Endothelial cell of umbilical vein (primary cell): Measurements from ENCODE around the gene CEP85L. TPM values are rescaled to one million over a fixed set of nuclear protein-coding genes. Genes with fewer than 3 reads are reported as not detected.

Experiments used
- BruUV-seq: library from RNA; stranded (reverse); fragments of 400-500 nt; replicated peaks from 2 replicates; lab custom pipeline; 2021; lab: Mats Ljungman, UMichigan
- CTCF ChIA-PET: fragments of 300-600, 350-600 bp; sonication (Branson Sonifier 250); formaldehyde crosslinking; loops from one replicate; lab custom pipeline; 2021; ENCODE audit warnings: antibody characterized with exemption, inconsistent platforms; lab: Charles Lee
- POLR2A ChIA-PET: fragments of 300-600, 350-600 bp; sonication (Branson Sonifier 250); formaldehyde crosslinking; loops from one replicate; lab custom pipeline; 2021; ENCODE audit warnings: antibody characterized with exemption, inconsistent platforms; lab: Charles Lee
- DNase-seq: peaks from one replicate; pipeline ENCODE4 v3.0.0-alpha.2; 2011; ENCODE audit warnings: low read depth, low spot score
- FAIRE-seq: peaks from 2 replicates; lab custom pipeline; 2011; peaks lifted over from hg19 to GRCh38; lab: Jason Lieb, UNC
- H2AFZ ChIP-seq: 2 replicates; pipeline ENCODE4 v1.6.0; 2012; ENCODE audit warnings: low read depth, low read length, control low read depth, inconsistent platforms
- H3K27ac ChIP-seq: 2 replicates; pipeline ENCODE4 v1.5.1; 2011; ENCODE audit warnings: low read depth, mild to moderate bottlenecking, control low read depth, low read length, moderate library complexity; ENCODE audit not compliant: insufficient read depth
- H3K27me3 ChIP-seq, 2 experiments: 2 replicates each; pipeline versions ENCODE4 v1.6.0 to v1.6.1; 2011; ENCODE audit warnings: low read length in 2 of 2, mixed read lengths in 1 of 2; ENCODE audit not compliant: control insufficient read depth in 2 of 2, insufficient read depth in 2 of 2
- H3K36me3 ChIP-seq, 2 experiments: 2 replicates in 1 of 2; 3 replicates in 1 of 2; pipeline ENCODE4 v1.5.1; 2011; ENCODE audit warnings: low read length in 2 of 2, mild to moderate bottlenecking in 1 of 2, moderate library complexity in 1 of 2; ENCODE audit not compliant: control insufficient read depth in 2 of 2, insufficient read depth in 2 of 2; ENCODE audit errors: extremely low read depth in 1 of 2
- H3K4me1 ChIP-seq: 3 replicates; pipeline ENCODE4 v1.5.1; 2011; ENCODE audit warnings: mild to moderate bottlenecking, low read length; ENCODE audit not compliant: control insufficient read depth, insufficient read depth; ENCODE audit errors: extremely low read depth
- H3K4me2 ChIP-seq: 2 replicates; pipeline ENCODE4 v1.6.1; 2011; ENCODE audit warnings: low read length, control low read depth, mixed read lengths; ENCODE audit not compliant: insufficient read depth
- H3K4me3 ChIP-seq, 3 experiments: fragments of 200-600 bp in 1 of 3; sonication (generic), shearing (Covaris generic) in 1 of 3; replicated peaks in 1 of 3; 2 replicates each; pipeline ENCODE4 v1.5.1; 2011 to 2016; ENCODE audit warnings: control low read depth in 3 of 3, low read length in 3 of 3, mild to moderate bottlenecking in 2 of 3, inconsistent platforms in 1 of 3, low read depth in 1 of 3, moderate library complexity in 1 of 3; ENCODE audit not compliant: insufficient read depth in 1 of 3
- H3K79me2 ChIP-seq: 2 replicates; pipeline ENCODE4 v1.6.0; 2012; ENCODE audit warnings: low read length, inconsistent platforms; ENCODE audit not compliant: control insufficient read depth, insufficient read depth
- H3K9ac ChIP-seq: replicated peaks from 2 replicates; pipeline ENCODE3; 2011; ENCODE audit warnings: low read length, control low read depth; ENCODE audit not compliant: insufficient read depth; ENCODE audit errors: extremely low read depth
- H3K9me1 ChIP-seq: replicated peaks from 3 replicates; pipeline ENCODE4 v1.6.0; 2011; ENCODE audit warnings: mild to moderate bottlenecking, low read length; ENCODE audit not compliant: control insufficient read depth, insufficient read depth; ENCODE audit errors: extremely low read depth
- H3K9me3 ChIP-seq: replicated peaks from 2 replicates; pipeline ENCODE4 v1.5.1; 2012; ENCODE audit warnings: low read length, inconsistent platforms; ENCODE audit not compliant: control insufficient read depth, insufficient read depth
- H4K20me1 ChIP-seq: replicated peaks from 2 replicates; pipeline ENCODE3; 2011; ENCODE audit warnings: mild to moderate bottlenecking, low read length; ENCODE audit not compliant: control insufficient read depth, insufficient read depth; ENCODE audit errors: extremely low read depth
- FOS ChIP-seq: IDR thresholded peaks from 2 replicates; pipeline ENCODE4 v1.6.1; 2011; ENCODE audit warnings: mild to moderate bottlenecking, low read length, moderate library complexity, borderline replicate concordance; ENCODE audit not compliant: insufficient read depth
- JUN ChIP-seq: IDR thresholded peaks from 2 replicates; pipeline ENCODE4 v1.6.1; 2011; ENCODE audit warnings: borderline replicate concordance, low read depth; ENCODE audit not compliant: insufficient read length, insufficient read depth
- MYC ChIP-seq: IDR thresholded peaks from one replicate; pipeline ENCODE4 v1.6.1; 2011; ENCODE audit warnings: mild to moderate bottlenecking, low read depth, low read length
- POLR2A ChIP-seq: IDR thresholded peaks from 2 replicates; pipeline ENCODE4 v1.6.1; 2012; ENCODE audit warnings: low read depth, mild to moderate bottlenecking, control low read depth, low read length
- POLR2AphosphoS5 ChIP-seq: IDR thresholded peaks from 2 replicates; pipeline ENCODE4 v1.6.1; 2012; ENCODE audit warnings: low read depth, mild to moderate bottlenecking, control low read depth, low read length, moderate library complexity; ENCODE audit not compliant: insufficient read depth
- dilution Hi-C: fragments of 300-500 bp; cut with MboI; formaldehyde crosslinking; loops from one replicate; pipeline ENCODE4 v1.15.0; 2019; ENCODE audit warnings: low sequenced_read_pairs; ENCODE audit not compliant: extremely low pct_ligation_motif_present
- intact Hi-C: fragments of 100-400 bp; cut with micrococcal nuclease; formaldehyde crosslinking; loops from one replicate; pipeline ENCODE4 v1.10.0; 2022
- polyA plus RNA-seq, 4 experiments: library from polyadenylated mRNA; depleted of rRNA in 3 of 4; stranded (reverse) in 3 of 4; unstranded in 1 of 4; fragments of >200 nt; gene quantifications; 2 replicates each; pipeline versions ENCODE4 v1.2.1 to v1.2.3, GENCODE V29; 2011 to 2012; ENCODE audit warnings: missing spikeins in 1 of 4
- total RNA-seq: library from RNA; stranded (reverse); gene quantifications from 2 replicates; pipeline ENCODE4 v1.2.3, GENCODE V29; 2021
- TF ChIP-seq, protein P1 (sequence below), 2 donors: IDR thresholded peaks; 1 replicate in 1 of 2; 2 replicates in 1 of 2; pipeline ENCODE4 v1.5.1; 2011; ENCODE audit warnings: low read length in 2 of 2, mild to moderate bottlenecking in 2 of 2, moderate library complexity in 2 of 2, control low read depth in 1 of 2, inconsistent platforms in 1 of 2, low read depth in 1 of 2; ENCODE audit not compliant: insufficient read depth in 1 of 2; ENCODE audit errors: extremely low read depth in 1 of 2

Gene CEP85L
- total and polyA plus RNA-seq, 2 donors (not counting 3 experiments of a cell fraction or from before 2014, with no cell fraction given), result 1.8 to 9.2 TPM

DNA sequence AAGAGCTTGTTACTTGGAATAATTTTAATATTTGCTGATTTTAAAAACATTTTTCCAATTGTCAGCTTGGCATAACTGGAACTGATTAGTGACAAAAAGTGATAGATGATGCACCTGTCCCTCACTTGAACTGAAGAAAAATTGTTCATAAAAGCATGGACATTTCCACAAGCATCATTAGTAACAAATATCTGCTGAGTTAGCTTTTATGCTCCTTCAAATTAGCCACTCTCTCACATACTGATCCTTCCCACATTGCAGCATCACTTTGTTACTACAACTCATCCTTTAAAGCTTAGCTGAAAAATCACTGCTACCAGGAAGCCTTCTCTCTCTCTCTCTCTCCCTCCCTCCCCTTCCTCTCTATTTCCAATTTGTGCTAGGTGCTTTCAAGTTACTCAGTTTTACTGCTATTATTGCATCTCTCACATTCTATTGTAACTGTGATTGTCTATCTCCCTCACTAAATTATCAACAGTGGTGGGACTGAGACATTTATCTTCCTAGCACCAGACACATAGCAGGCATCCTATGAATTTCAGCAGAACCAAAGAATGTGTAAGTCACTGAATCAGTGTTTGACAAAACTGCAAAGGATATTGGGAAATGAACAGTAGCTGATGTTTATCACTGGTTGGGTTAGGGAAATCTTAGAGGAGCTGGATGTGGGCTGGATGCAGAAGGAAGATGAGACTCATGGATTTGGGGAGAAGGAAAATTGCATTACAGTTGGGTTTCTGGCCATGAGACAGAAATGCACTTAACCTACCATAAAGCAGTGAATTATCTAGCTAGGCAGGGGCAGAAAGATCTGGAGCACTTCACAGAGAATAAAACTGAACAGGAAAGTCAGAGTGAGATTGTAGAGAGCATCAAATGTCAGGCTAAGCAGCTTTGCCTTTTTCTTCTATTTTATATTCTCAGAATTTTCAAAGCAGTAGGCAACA is 231.7 kb downstream of the CEP85L start:
- H3K4me1 ChIP-seq, result no peaks in the 10 kb centered on the region
- H2AFZ ChIP-seq, result no peak overlapping the region
- H3K4me3 ChIP-seq, result no peak overlapping the region
- dilution Hi-C loops, result no loop called here
- H3K9me3 ChIP-seq, result no peaks in the 10 kb centered on the region
- H3K4me2 ChIP-seq, result no peak overlapping the region
- H4K20me1 ChIP-seq, result no peaks in the 10 kb centered on the region
- H3K27ac ChIP-seq, result no peak overlapping the region
- no peak overlapping the region for H3K9ac ChIP-seq
- no peaks in the 10 kb centered on the region for H3K27me3 ChIP-seq
- ChIA-PET POLR2A (no interaction called here), CTCF (no interaction called here)
- FAIRE-seq (no peak), DNase-seq (no peak)
- TF ChIP-seq POLR2AphosphoS5 (no peak), FOS (no peak), MYC (no peak), POLR2A (no peak), JUN (no peak)
- TF ChIP-seq, protein P1, sequence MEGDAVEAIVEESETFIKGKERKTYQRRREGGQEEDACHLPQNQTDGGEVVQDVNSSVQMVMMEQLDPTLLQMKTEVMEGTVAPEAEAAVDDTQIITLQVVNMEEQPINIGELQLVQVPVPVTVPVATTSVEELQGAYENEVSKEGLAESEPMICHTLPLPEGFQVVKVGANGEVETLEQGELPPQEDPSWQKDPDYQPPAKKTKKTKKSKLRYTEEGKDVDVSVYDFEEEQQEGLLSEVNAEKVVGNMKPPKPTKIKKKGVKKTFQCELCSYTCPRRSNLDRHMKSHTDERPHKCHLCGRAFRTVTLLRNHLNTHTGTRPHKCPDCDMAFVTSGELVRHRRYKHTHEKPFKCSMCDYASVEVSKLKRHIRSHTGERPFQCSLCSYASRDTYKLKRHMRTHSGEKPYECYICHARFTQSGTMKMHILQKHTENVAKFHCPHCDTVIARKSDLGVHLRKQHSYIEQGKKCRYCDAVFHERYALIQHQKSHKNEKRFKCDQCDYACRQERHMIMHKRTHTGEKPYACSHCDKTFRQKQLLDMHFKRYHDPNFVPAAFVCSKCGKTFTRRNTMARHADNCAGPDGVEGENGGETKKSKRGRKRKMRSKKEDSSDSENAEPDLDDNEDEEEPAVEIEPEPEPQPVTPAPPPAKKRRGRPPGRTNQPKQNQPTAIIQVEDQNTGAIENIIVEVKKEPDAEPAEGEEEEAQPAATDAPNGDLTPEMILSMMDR (IDR thresholded peaks at IDR 0.05; ENCODE audit: extremely low read depth in 1 of 2, insufficient read depth in 1 of 2, low read depth in 1 of 2, low read length in 2 of 2), result no peak
- BruUV-seq, result no TSS peak
- H3K79me2 ChIP-seq, result no peaks in the 10 kb centered on the region
- no peaks in the 10 kb centered on the region for H3K36me3 ChIP-seq
- intact Hi-C loops, result no loop called here
- no peaks in the 10 kb centered on the region for H3K9me1 ChIP-seq

Other genes starting within 250 kb of the CEP85L start
- gene PLN, start 103.3 kb downstream of the CEP85L start, total RNA-seq, result not detected in 2 replicates
- not detected in 2 replicates for gene PLN, start 103.3 kb downstream of the CEP85L start, polyA plus RNA-seq
- gene ASF1A, start 242.6 kb upstream of the CEP85L start, total RNA-seq, result 38.4 TPM in 2 replicates
- gene ASF1A, start 242.6 kb upstream of the CEP85L start, polyA plus RNA-seq, result 8.8 and 17.6 TPM in 2 replicates